Smooth muscle cell (in vitro differentiated cells): Measurements from ENCODE around the gene CCDC88A. TPM values are rescaled to one million over a fixed set of nuclear protein-coding genes. Genes with fewer than 3 reads are reported as not detected.

Experiments
- DNase-seq: peaks from one replicate; lab custom pipeline; 2025; ENCODE audit not compliant: unreplicated experiment; lab: John Stamatoyannopoulos, UW
- H2AFZ ChIP-seq: fragments of 200-600 bp; sonication (generic); 2 replicates; pipeline ENCODE4 v1.6.0; 2016; ENCODE audit warnings: antibody characterized with exemption, low read depth, mild to moderate bottlenecking
- H3F3A ChIP-seq: fragments of 200-600 bp; sonication (generic); 2 replicates; pipeline ENCODE4 v1.6.0; 2017; ENCODE audit warnings: antibody characterized with exemption, low read depth
- H3K27ac ChIP-seq: fragments of 200-600 bp; sonication (generic); 2 replicates; pipeline ENCODE4 v1.5.1; 2016; ENCODE audit warnings: low read depth, mild to moderate bottlenecking
- H3K27me3 ChIP-seq: fragments of 200-600 bp; sonication (generic); 2 replicates; pipeline ENCODE4 v1.6.1; 2016; ENCODE audit warnings: low read depth, mild to moderate bottlenecking
- H3K36me3 ChIP-seq: fragments of 200-600 bp; sonication (generic); 2 replicates; pipeline ENCODE4 v1.5.1; 2016; ENCODE audit warnings: low read depth
- H3K4me1 ChIP-seq: fragments of 200-600 bp; sonication (generic); 2 replicates; pipeline ENCODE4 v1.5.1; 2016; ENCODE audit warnings: low read depth
- H3K4me2 ChIP-seq: fragments of 200-600 bp; sonication (generic); 2 replicates; pipeline ENCODE4 v1.6.0; 2016; ENCODE audit warnings: mild to moderate bottlenecking
- H3K4me3 ChIP-seq: fragments of 200-600 bp; sonication (generic); 2 replicates; pipeline ENCODE4 v1.5.1; 2016; ENCODE audit warnings: mild to moderate bottlenecking
- H3K79me2 ChIP-seq: fragments of 200-600 bp; sonication (generic); 2 replicates; pipeline ENCODE4 v1.6.0; 2016; ENCODE audit warnings: low read depth, mild to moderate bottlenecking
- H3K9ac ChIP-seq: fragments of 200-600 bp; sonication (generic); 2 replicates; pipeline ENCODE4 v1.6.0; 2016; ENCODE audit warnings: low read depth
- H3K9me3 ChIP-seq: fragments of 200-600 bp; sonication (generic); replicated peaks from 2 replicates; pipeline ENCODE4 v1.5.1; 2016; ENCODE audit warnings: low read depth
- H4K20me1 ChIP-seq: fragments of 200-600 bp; sonication (generic); 2 replicates; pipeline ENCODE4 v1.6.0; 2016; ENCODE audit warnings: low read depth
- WGBS: methylation state at CpG from one replicate; pipeline ENCODE4 v1.1.7; 2016; ENCODE audit warnings: low lambda C conversion rate; 5-methylcytosine and 5-hydroxymethylcytosine counted together
- polyA plus RNA-seq: library from polyadenylated mRNA; unstranded; fragments of >200 nt; fragmentation: Nextera tagmentation; extraction: Ambion mirVana; gene quantifications from 2 replicates; pipeline ENCODE4 v1.2.1, GENCODE V29; 2016
- small RNA-seq: library from RNA; depleted of rRNA; stranded (forward); fragments of <200 nt; gene quantifications from one replicate; pipeline ENCODE3, GENCODE V24; 2014
- total RNA-seq: library from RNA; depleted of rRNA; stranded (reverse); fragments of >200 nt; gene quantifications from 2 replicates; pipeline ENCODE4 v1.2.3, GENCODE V29; 2014
- TF ChIP-seq, protein P1 (sequence below): fragments of 200-600 bp; sonication (generic); IDR thresholded peaks from 2 replicates; pipeline ENCODE4 v1.5.1; 2017; ENCODE audit warnings: borderline replicate concordance, mild to moderate bottlenecking, antibody characterized with exemption; ENCODE audit not compliant: insufficient read depth, poor library complexity, severe bottlenecking

Gene CCDC88A
- total and polyA plus RNA-seq, 2 experiments from 2014 or later: 28.8 to 71.1 TPM

DNA sequence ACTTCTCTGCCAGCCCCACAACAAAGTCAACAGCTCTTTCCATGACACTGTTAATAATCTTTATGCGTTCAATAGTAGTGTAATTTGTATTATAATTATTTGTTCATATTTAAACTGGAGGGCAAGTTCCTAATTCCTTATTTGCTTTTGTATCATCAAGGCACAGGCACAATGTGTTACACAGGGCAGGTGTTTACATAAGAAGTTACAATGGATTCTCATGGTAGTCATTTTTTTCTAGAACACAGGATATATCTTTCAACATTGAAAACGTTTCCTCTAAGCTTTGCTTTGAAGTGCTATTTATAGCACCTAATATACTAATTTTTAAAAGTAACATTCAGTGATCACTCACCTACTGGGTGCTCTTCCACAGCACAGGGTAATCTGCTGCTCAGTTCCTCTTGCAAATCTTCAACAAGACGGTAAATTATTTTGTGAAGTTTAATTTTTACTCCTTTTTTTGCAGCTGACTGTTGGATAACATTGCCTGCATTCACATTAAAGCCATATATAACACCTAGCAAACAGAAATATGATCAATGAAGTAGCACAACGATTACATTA, 179.9 kb downstream of the CCDC88A start:
- peaks cover 21% of the 10 kb centered on the region for H3K36me3 ChIP-seq
- H2AFZ ChIP-seq: no peak overlapping the region
- peaks cover 6% of the 10 kb centered on the region for H3K4me1 ChIP-seq
- no peaks in the 10 kb centered on the region for H3K9me3 ChIP-seq
- H3K4me2 ChIP-seq: no peak overlapping the region
- 91% methylated on average over 4 of the region's 4 CpGs for WGBS
- no peak for DNase-seq
- no peak overlapping the region for H3K4me3 ChIP-seq
- H4K20me1 ChIP-seq: peaks cover 11% of the 10 kb centered on the region
- peaks cover 40% of the 10 kb centered on the region for H3F3A ChIP-seq
- no peak overlapping the region for H3K9ac ChIP-seq
- no peaks in the 10 kb centered on the region for H3K79me2 ChIP-seq
- TF ChIP-seq, protein P1, sequence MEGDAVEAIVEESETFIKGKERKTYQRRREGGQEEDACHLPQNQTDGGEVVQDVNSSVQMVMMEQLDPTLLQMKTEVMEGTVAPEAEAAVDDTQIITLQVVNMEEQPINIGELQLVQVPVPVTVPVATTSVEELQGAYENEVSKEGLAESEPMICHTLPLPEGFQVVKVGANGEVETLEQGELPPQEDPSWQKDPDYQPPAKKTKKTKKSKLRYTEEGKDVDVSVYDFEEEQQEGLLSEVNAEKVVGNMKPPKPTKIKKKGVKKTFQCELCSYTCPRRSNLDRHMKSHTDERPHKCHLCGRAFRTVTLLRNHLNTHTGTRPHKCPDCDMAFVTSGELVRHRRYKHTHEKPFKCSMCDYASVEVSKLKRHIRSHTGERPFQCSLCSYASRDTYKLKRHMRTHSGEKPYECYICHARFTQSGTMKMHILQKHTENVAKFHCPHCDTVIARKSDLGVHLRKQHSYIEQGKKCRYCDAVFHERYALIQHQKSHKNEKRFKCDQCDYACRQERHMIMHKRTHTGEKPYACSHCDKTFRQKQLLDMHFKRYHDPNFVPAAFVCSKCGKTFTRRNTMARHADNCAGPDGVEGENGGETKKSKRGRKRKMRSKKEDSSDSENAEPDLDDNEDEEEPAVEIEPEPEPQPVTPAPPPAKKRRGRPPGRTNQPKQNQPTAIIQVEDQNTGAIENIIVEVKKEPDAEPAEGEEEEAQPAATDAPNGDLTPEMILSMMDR: no peak
- H3K27ac ChIP-seq: no peak overlapping the region
- H3K27me3 ChIP-seq: no peaks in the 10 kb centered on the region

Small RNAs within 50 kb of the gene (small RNA-seq; reads per million reads assigned to genes)
- gene RF00019 (not detected), gene RNU6-221P (not detected), gene RNU6-775P (not detected)

Other genes with a start within 250 kb of the CCDC88A start
- 14.4 and 17.1 TPM in 2 replicates for gene CLHC1, start 187.6 kb downstream of the CCDC88A start, total RNA-seq
- gene CLHC1, start 187.6 kb downstream of the CCDC88A start, polyA plus RNA-seq: 10.0 and 11.2 TPM in 2 replicates
- gene RPS27A, start 187.2 kb downstream of the CCDC88A start, total RNA-seq: 2,119 and 2,208 TPM in 2 replicates
- 733 and 774 TPM in 2 replicates for gene RPS27A, start 187.2 kb downstream of the CCDC88A start, polyA plus RNA-seq
- gene MTIF2, start 150.6 kb downstream of the CCDC88A start, total RNA-seq: 22.7 and 27.9 TPM in 2 replicates
- gene MTIF2, start 150.6 kb downstream of the CCDC88A start, polyA plus RNA-seq: 11.6 and 16.5 TPM in 2 replicates
- gene CFAP36, start 99.9 kb upstream of the CCDC88A start, total RNA-seq: 44.3 and 48.8 TPM in 2 replicates
- 31.2 and 35.5 TPM in 2 replicates for gene CFAP36, start 99.9 kb upstream of the CCDC88A start, polyA plus RNA-seq
- gene PPP4R3B, start 197.8 kb upstream of the CCDC88A start, total RNA-seq: 54.0 and 57.1 TPM in 2 replicates
- gene PPP4R3B, start 197.8 kb upstream of the CCDC88A start, polyA plus RNA-seq: 22.8 and 25.6 TPM in 2 replicates